Fibroblast of lung (primary cell): ENCODE results near the gene APBB2.

ENCODE experiments used
- EZH2 ChIP-seq: IDR thresholded peaks from 2 replicates; pipeline ENCODE4 v1.5.1; 2012; ENCODE audit warnings: low read length, control low read depth, mild to moderate bottlenecking; ENCODE audit errors: missing control alignments
- TF ChIP-seq, protein P1 (sequence below), 2 donors: IDR thresholded peaks in 1 of 2; conservative IDR thresholded peaks in 1 of 2; 1 replicate in 1 of 2; 2 replicates in 1 of 2; pipeline ENCODE4 v1.5.1; 2011 to 2012; ENCODE audit warnings: low read length in 2 of 2, control low read depth in 1 of 2, inconsistent platforms in 1 of 2, low read depth in 1 of 2, mild to moderate bottlenecking in 1 of 2

DNA sequence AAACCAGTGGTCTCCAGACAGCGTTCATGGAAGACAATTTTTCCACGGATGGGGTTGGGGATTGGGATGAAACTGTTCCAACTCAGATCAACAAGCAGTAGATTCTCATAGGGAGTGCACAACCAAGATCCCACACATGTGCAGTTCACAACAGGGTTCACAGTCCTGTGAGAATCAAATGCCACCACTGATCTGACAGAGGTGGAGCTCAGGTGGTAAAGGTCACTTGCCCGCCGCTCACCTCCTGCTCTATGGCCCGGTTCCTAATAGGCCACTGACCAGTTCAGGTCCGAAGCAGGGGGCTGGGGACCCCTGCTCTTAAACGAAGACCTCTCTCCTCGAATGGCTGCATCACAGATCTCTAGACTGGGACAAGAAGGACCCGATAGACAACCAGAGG lies 4.4 kb downstream of the APBB2 start:
- TF ChIP-seq, protein P1, sequence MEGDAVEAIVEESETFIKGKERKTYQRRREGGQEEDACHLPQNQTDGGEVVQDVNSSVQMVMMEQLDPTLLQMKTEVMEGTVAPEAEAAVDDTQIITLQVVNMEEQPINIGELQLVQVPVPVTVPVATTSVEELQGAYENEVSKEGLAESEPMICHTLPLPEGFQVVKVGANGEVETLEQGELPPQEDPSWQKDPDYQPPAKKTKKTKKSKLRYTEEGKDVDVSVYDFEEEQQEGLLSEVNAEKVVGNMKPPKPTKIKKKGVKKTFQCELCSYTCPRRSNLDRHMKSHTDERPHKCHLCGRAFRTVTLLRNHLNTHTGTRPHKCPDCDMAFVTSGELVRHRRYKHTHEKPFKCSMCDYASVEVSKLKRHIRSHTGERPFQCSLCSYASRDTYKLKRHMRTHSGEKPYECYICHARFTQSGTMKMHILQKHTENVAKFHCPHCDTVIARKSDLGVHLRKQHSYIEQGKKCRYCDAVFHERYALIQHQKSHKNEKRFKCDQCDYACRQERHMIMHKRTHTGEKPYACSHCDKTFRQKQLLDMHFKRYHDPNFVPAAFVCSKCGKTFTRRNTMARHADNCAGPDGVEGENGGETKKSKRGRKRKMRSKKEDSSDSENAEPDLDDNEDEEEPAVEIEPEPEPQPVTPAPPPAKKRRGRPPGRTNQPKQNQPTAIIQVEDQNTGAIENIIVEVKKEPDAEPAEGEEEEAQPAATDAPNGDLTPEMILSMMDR (conservative IDR thresholded peaks at IDR 0.05 in 1 of 2, IDR thresholded peaks at IDR 0.05 in 1 of 2; ENCODE audit: low read depth in 1 of 2, low read length in 2 of 2): no peak
- TF ChIP-seq EZH2: no peak
